ENCODE data around the gene PAPOLB. TPM values are rescaled to one million over a fixed set of nuclear protein-coding genes. Genes with fewer than 3 reads are reported as not detected.

Gene PAPOLB
- polyA plus RNA-seq, 3 donors: not detected

DNA sequence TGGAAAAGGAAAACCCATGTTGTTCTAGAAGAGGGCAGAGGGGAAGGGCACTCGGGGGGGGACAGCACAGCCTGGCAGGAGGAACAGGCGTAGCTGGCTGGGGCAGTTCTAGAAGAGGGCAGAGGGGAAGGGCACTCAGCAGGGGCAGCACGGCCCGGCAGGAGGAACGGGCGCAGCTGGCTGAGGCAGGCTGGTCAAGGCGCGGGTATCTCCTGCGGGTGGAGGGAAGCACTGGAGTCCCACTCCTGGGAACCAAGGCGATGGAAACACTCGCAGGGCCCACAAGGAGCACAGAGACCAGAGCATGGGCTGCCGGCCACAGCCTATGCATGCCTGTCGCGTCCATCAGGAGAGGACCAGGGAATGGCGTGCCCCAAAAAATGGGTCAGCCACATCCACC, 36.7 kb downstream of the PAPOLB start:
- peaks cover 3 to 9% (median 4%) of the 10 kb centered on the region in 3 donors for H3K27me3 Mint-ChIP-seq (ENCODE audit: low read depth in 3 of 3)
- Histone ChIP-seq H3K9me3 (replicated peaks in 1 of 2; ENCODE audit: control insufficient read depth in 1 of 2, insufficient read depth in 1 of 2, low read length in 2 of 2) (no peaks in the 10 kb centered on the region), H4K20me1 (ENCODE audit: insufficient read depth, low read length) (no peaks in the 10 kb centered on the region), H3K4me1 (ENCODE audit: control insufficient read depth in 1 of 2, insufficient read depth in 2 of 2, low read length in 2 of 2) (no peaks in the 10 kb centered on the region), H3K27me3 (ENCODE audit: control insufficient read depth in 2 of 2, insufficient read depth in 2 of 2, low read length in 2 of 2) (no peaks in the 10 kb centered on the region), H2AFZ (ENCODE audit: insufficient read depth, low read depth, low read length, poor library complexity, severe bottlenecking) (no peak overlapping the region), H3K36me3 (replicated peaks in 1 of 2; ENCODE audit: control insufficient read depth in 1 of 2, insufficient read depth in 2 of 2, low read length in 2 of 2) (no peaks in the 10 kb centered on the region), H3K4me3 (replicated peaks in 1 of 3; ENCODE audit: low read depth in 2 of 3, low read length in 3 of 3) (no peak overlapping the region), H3K4me2 (replicated peaks; ENCODE audit: extremely low read depth, low read length, poor library complexity, severe bottlenecking) (no peak overlapping the region), H3K9ac (ENCODE audit: insufficient read depth, low read length, poor library complexity, severe bottlenecking) (no peak overlapping the region), H3K79me2 (ENCODE audit: insufficient read depth, low read length) (no peaks in the 10 kb centered on the region), H3K27ac (ENCODE audit: low read depth in 1 of 2, low read length in 2 of 2) (no peak overlapping the region)
- TF ChIP-seq, protein P1, sequence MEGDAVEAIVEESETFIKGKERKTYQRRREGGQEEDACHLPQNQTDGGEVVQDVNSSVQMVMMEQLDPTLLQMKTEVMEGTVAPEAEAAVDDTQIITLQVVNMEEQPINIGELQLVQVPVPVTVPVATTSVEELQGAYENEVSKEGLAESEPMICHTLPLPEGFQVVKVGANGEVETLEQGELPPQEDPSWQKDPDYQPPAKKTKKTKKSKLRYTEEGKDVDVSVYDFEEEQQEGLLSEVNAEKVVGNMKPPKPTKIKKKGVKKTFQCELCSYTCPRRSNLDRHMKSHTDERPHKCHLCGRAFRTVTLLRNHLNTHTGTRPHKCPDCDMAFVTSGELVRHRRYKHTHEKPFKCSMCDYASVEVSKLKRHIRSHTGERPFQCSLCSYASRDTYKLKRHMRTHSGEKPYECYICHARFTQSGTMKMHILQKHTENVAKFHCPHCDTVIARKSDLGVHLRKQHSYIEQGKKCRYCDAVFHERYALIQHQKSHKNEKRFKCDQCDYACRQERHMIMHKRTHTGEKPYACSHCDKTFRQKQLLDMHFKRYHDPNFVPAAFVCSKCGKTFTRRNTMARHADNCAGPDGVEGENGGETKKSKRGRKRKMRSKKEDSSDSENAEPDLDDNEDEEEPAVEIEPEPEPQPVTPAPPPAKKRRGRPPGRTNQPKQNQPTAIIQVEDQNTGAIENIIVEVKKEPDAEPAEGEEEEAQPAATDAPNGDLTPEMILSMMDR (IDR thresholded peaks at IDR 0.05): no peak
- H3K4me1 Mint-ChIP-seq: no peaks in the 10 kb centered on the region
- H3K27ac Mint-ChIP-seq: no peak overlapping the region
- DNase-seq: no peak
- H3K4me3 Mint-ChIP-seq: no peak overlapping the region
- peaks cover 0 to 4% (median 0%) of the 10 kb centered on the region in 7 donors for H3K9me3 Mint-ChIP-seq
- intact Hi-C loops (cut with micrococcal nuclease): no loop called here
- no peaks in the 10 kb centered on the region for H3K36me3 Mint-ChIP-seq
- 92% methylated on average over 11 of the region's 15 CpGs for WGBS (ENCODE audit: insufficient coverage)

DNA sequence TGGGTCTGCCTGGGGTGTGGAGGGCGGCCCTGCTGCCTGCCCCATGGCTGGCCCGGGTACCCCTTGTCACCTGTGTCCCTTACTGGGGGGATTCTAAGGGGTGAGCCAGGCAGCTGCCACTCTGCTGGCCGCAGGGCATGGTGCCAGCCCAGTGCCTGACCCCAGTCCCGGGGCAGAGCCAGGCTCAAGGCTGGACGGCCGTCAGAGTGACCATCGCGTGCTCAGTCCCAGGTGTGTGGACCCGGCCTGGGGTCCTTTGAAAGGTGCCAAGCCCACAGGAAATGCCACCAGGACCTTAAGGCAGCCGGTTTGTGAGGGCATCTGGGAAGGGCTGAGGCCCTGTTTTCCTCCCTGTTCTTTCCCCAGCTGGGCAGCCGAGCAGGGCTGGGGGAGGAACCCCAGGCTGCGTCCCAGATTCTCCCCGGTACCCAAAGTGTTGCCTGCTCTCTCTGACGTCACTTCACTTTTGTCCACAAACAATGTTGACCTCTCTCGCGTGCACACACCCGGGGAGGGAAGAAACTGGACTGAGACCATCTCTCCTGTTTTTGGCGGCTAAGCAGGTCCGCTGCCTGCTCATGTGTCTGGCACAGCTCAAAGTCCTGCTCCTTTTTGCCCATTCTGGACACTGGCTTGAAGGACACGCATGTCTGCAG, 37.6 kb downstream of the PAPOLB start:
- TF ChIP-seq, protein P1 (IDR thresholded peaks at IDR 0.05): no peak
- Histone ChIP-seq H3K9ac (ENCODE audit: insufficient read depth, low read length, poor library complexity, severe bottlenecking) (no peak overlapping the region), H3K4me1 (ENCODE audit: control insufficient read depth in 1 of 2, insufficient read depth in 2 of 2, low read length in 2 of 2) (no peaks in the 10 kb centered on the region), H3K27ac (ENCODE audit: low read depth in 1 of 2, low read length in 2 of 2) (no peak overlapping the region), H4K20me1 (ENCODE audit: insufficient read depth, low read length) (no peaks in the 10 kb centered on the region), H2AFZ (ENCODE audit: insufficient read depth, low read depth, low read length, poor library complexity, severe bottlenecking) (no peak overlapping the region), H3K79me2 (ENCODE audit: insufficient read depth, low read length) (no peaks in the 10 kb centered on the region), H3K27me3 (ENCODE audit: control insufficient read depth in 2 of 2, insufficient read depth in 2 of 2, low read length in 2 of 2) (no peaks in the 10 kb centered on the region), H3K4me3 (replicated peaks in 1 of 3; ENCODE audit: low read depth in 2 of 3, low read length in 3 of 3) (no peak overlapping the region), H3K36me3 (replicated peaks in 1 of 2; ENCODE audit: control insufficient read depth in 1 of 2, insufficient read depth in 2 of 2, low read length in 2 of 2) (no peaks in the 10 kb centered on the region), H3K4me2 (replicated peaks; ENCODE audit: extremely low read depth, low read length, poor library complexity, severe bottlenecking) (no peak overlapping the region), H3K9me3 (replicated peaks in 1 of 2; ENCODE audit: control insufficient read depth in 1 of 2, insufficient read depth in 1 of 2, low read length in 2 of 2) (no peaks in the 10 kb centered on the region)
- DNase-seq: no peak
- Mint-ChIP-seq H3K9me3 (no peaks in the 10 kb centered on the region), H3K4me1 (no peaks in the 10 kb centered on the region), H3K27ac (no peak overlapping the region), H3K27me3 (ENCODE audit: low read depth in 3 of 3) (peaks cover 3 to 9% (median 6%) of the 10 kb centered on the region in 3 donors), H3K36me3 (no peaks in the 10 kb centered on the region), H3K4me3 (no peak overlapping the region)
- WGBS (ENCODE audit: insufficient coverage): 93% methylated on average over 16 of the region's 20 CpGs
- intact Hi-C loops (cut with micrococcal nuclease): no loop called here
